Activated B cell treated with CpG ODN at 0.5 μM for 24 hours (primary cell): ENCODE results near the gene TBX18. TPM values are rescaled to one million over a fixed set of nuclear protein-coding genes. Genes with fewer than 3 reads are reported as not detected.

Experiments used
- ATAC-seq: fragments of 200-7000 bp; cut with Tn5 transposase; one replicate; pipeline ENCODE4 v1.10.0; 2021; ENCODE audit warnings: low read depth, mild to moderate bottlenecking, moderate library complexity
- CTCF ChIA-PET: fragments of 350-600 bp; sonication (Branson Sonifier 250); formaldehyde crosslinking; loops from one replicate; lab custom pipeline; 2021; ENCODE audit warnings: antibody characterized with exemption; lab: Charles Lee
- POLR2A ChIA-PET: fragments of 350-600 bp; sonication (Branson Sonifier 250); formaldehyde crosslinking; loops from one replicate; lab custom pipeline; 2021; ENCODE audit warnings: antibody characterized with exemption; lab: Charles Lee
- DNase-seq: peaks from one replicate; pipeline ENCODE4 v3.0.0; 2022
- H3K27ac Mint-ChIP-seq: one replicate; pipeline ENCODE4 v1.8.0; 2020; ENCODE audit warnings: mixed read lengths
- H3K27me3 Mint-ChIP-seq: one replicate; pipeline ENCODE4 v1.8.0; 2021; ENCODE audit warnings: mixed read lengths
- H3K36me3 Mint-ChIP-seq: one replicate; pipeline ENCODE4 v1.8.0; 2021; ENCODE audit warnings: low read depth, mixed read lengths
- H3K4me1 Mint-ChIP-seq: one replicate; pipeline ENCODE4 v1.8.0; 2021; ENCODE audit warnings: mixed read lengths
- H3K4me3 Mint-ChIP-seq: one replicate; pipeline ENCODE4 v1.8.0; 2020; ENCODE audit warnings: mild to moderate bottlenecking, mixed read lengths
- H3K9me3 Mint-ChIP-seq: one replicate; pipeline ENCODE4 v1.8.0; 2020; ENCODE audit warnings: mixed read lengths
- CTCF ChIP-seq: fragments of 200-600 bp; IDR thresholded peaks from one replicate; pipeline ENCODE4 v1.8.0; 2022; ENCODE audit warnings: antibody characterized with exemption, mild to moderate bottlenecking
- intact Hi-C: fragments of 100-400 bp; cut with micrococcal nuclease; formaldehyde crosslinking; loops from one replicate; pipeline ENCODE4 v1.15.1; 2024
- total RNA-seq: library from RNA; stranded (reverse); gene quantifications from 2 replicates; pipeline ENCODE4 v1.2.3, GENCODE V29; 2022

The TBX18 gene
- total RNA-seq, 1 donor from 2014 or later, result not detected

GRCh38 chr6:84731401-84731800 lies 33.0 kb downstream of the TBX18 start:
- ChIA-PET POLR2A (no interaction called here), CTCF (no interaction called here)
- Mint-ChIP-seq H3K27ac (no peak overlapping the region), H3K27me3 (peaks cover 2% of the 10 kb centered on the region), H3K36me3 (no peaks in the 10 kb centered on the region), H3K4me3 (no peak overlapping the region), H3K9me3 (no peaks in the 10 kb centered on the region), H3K4me1 (no peaks in the 10 kb centered on the region)
- DNase-seq, result no peak
- no peak for ATAC-seq
- TF ChIP-seq CTCF, result no peak
- intact Hi-C loops, result no loop called here

- Mint-ChIP-seq H3K4me3 (no peak overlapping the region), H3K36me3 (no peaks in the 10 kb centered on the region), H3K27ac (no peak overlapping the region), H3K27me3 (no peaks in the 10 kb centered on the region), H3K4me1 (no peaks in the 10 kb centered on the region), H3K9me3 (no peaks in the 10 kb centered on the region)
- intact Hi-C loops, result no loop called here
- ChIA-PET CTCF (no interaction called here), POLR2A (no interaction called here)
- no peak for TF ChIP-seq CTCF
- DNase-seq (no peak), ATAC-seq (no peak)
Observed at GRCh38 chr6:84728602-84729001, 35.8 kb downstream of the TBX18 start.

- Mint-ChIP-seq H3K9me3 (no peaks in the 10 kb centered on the region), H3K4me3 (no peak overlapping the region), H3K27ac (no peak overlapping the region), H3K4me1 (no peaks in the 10 kb centered on the region), H3K36me3 (no peaks in the 10 kb centered on the region), H3K27me3 (no peaks in the 10 kb centered on the region)
- TF ChIP-seq CTCF, result no peak
- POLR2A ChIA-PET, result no interaction called here
- CTCF ChIA-PET, result no interaction called here
- DNase-seq, result no peak
- intact Hi-C loops, result no loop called here
- ATAC-seq, result no peak
Observed at GRCh38 chr6:84719152-84719551, 45.2 kb downstream of the TBX18 start.

GRCh38 chr6:84718038-84718955 lies 46.1 kb downstream of the TBX18 start:
- Mint-ChIP-seq H3K27me3 (no peaks in the 10 kb centered on the region), H3K4me1 (no peaks in the 10 kb centered on the region), H3K9me3 (no peaks in the 10 kb centered on the region), H3K27ac (no peak overlapping the region), H3K36me3 (no peaks in the 10 kb centered on the region), H3K4me3 (no peak overlapping the region)
- intact Hi-C loops, result no loop called here
- no peak for TF ChIP-seq CTCF
- ChIA-PET POLR2A (no interaction called here), CTCF (no interaction called here)
- no peak for ATAC-seq
- DNase-seq, result no peak

GRCh38 chr6:84709121-84709520 lies 55.3 kb downstream of the TBX18 start:
- peaks cover 4% of the 10 kb centered on the region for H3K9me3 Mint-ChIP-seq
- H3K27me3 Mint-ChIP-seq, result no peaks in the 10 kb centered on the region
- no peak overlapping the region for H3K4me3 Mint-ChIP-seq
- TF ChIP-seq CTCF, result no peak
- intact Hi-C loops, result no loop called here
- no peak overlapping the region for H3K27ac Mint-ChIP-seq
- ATAC-seq, result no peak
- no peaks in the 10 kb centered on the region for H3K4me1 Mint-ChIP-seq
- POLR2A ChIA-PET, result no interaction called here
- CTCF ChIA-PET, result no interaction called here
- no peaks in the 10 kb centered on the region for H3K36me3 Mint-ChIP-seq
- DNase-seq, result no peak
